ENCODE measurements around the gene FAM200A.

DNA sequence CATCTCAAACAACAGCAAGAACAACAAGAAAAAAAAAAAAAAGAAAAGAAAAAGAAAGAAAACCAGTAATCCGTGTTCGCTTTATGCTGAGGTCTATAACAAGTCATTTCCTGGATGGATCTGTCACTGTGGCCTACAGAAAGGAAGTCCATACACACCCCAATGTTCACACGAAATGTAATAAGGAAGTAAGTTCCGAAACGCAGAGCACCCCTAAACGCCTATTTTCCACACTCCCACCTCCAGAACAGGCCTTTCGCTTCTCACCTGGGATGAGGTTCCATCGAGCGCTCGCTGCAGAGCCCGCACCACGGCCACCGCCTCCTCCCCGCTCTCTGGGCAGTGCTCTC lies 52.6 kb downstream of the FAM200A start:
- TF ChIP-seq, protein P1, sequence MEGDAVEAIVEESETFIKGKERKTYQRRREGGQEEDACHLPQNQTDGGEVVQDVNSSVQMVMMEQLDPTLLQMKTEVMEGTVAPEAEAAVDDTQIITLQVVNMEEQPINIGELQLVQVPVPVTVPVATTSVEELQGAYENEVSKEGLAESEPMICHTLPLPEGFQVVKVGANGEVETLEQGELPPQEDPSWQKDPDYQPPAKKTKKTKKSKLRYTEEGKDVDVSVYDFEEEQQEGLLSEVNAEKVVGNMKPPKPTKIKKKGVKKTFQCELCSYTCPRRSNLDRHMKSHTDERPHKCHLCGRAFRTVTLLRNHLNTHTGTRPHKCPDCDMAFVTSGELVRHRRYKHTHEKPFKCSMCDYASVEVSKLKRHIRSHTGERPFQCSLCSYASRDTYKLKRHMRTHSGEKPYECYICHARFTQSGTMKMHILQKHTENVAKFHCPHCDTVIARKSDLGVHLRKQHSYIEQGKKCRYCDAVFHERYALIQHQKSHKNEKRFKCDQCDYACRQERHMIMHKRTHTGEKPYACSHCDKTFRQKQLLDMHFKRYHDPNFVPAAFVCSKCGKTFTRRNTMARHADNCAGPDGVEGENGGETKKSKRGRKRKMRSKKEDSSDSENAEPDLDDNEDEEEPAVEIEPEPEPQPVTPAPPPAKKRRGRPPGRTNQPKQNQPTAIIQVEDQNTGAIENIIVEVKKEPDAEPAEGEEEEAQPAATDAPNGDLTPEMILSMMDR (IDR thresholded peaks at IDR 0.05): no peak
- TF ChIP-seq EP300 (IDR thresholded peaks at IDR 0.05) (no peak), POLR2AphosphoS5 (IDR thresholded peaks at IDR 0.05) (no peak)
